Mesendoderm (in vitro differentiated cells): ENCODE measurements around the gene CMTR1.
"Not testable (repeated sequence)": the region's sequence is repeated elsewhere in the genome, so short reads cannot be mapped to it uniquely, and the experiment has no call there.

Source experiments
- DNase-seq: peaks from one replicate; pipeline ENCODE4 v3.0.0; 2013
- H2AK5ac ChIP-seq: 2 replicates; pipeline ENCODE4 v1.6.1; 2013; ENCODE audit warnings: low read length, inconsistent platforms
- H2BK120ac ChIP-seq: 2 replicates; pipeline ENCODE4 v1.6.1; 2013; ENCODE audit warnings: low read depth, mild to moderate bottlenecking, low read length, moderate library complexity, mixed read lengths
- H2BK15ac ChIP-seq: replicated peaks from 2 replicates; pipeline ENCODE4 v1.6.1; 2013; ENCODE audit warnings: low read depth, mild to moderate bottlenecking, moderate library complexity
- H2BK5ac ChIP-seq: 2 replicates; pipeline ENCODE4 v1.6.1; 2013; ENCODE audit warnings: low read length, inconsistent platforms
- H3K18ac ChIP-seq: 2 replicates; pipeline ENCODE4 v1.6.1; 2013; ENCODE audit warnings: mild to moderate bottlenecking, low read length, mixed read lengths
- H3K23ac ChIP-seq: one replicate; pipeline ENCODE4 v1.6.1; 2013; ENCODE audit warnings: low read length
- H3K27ac ChIP-seq: 2 replicates; pipeline ENCODE4 v1.5.1; 2013; ENCODE audit warnings: low read depth, mild to moderate bottlenecking, inconsistent platforms, low read length, moderate library complexity
- H3K27me3 ChIP-seq: 2 replicates; pipeline ENCODE4 v1.6.1; 2013; ENCODE audit warnings: low read length, control low read depth, mild to moderate bottlenecking, inconsistent platforms; ENCODE audit not compliant: insufficient read depth, poor library complexity
- H3K36me3 ChIP-seq: 2 replicates; pipeline ENCODE4 v1.6.1; 2013; ENCODE audit warnings: low read length, inconsistent platforms; ENCODE audit not compliant: control insufficient read depth, insufficient read depth
- H3K4ac ChIP-seq: one replicate; pipeline ENCODE4 v1.6.1; 2013; ENCODE audit warnings: low read depth, mild to moderate bottlenecking, low read length, moderate library complexity
- H3K4me1 ChIP-seq: 2 replicates; pipeline ENCODE4 v1.6.1; 2013; ENCODE audit warnings: low read depth, low read length, inconsistent platforms; ENCODE audit not compliant: control insufficient read depth
- H3K4me2 ChIP-seq: 2 replicates; pipeline ENCODE4 v1.6.1; 2013; ENCODE audit warnings: low read length
- H3K4me3 ChIP-seq: 2 replicates; pipeline ENCODE4 v1.5.1; 2013; ENCODE audit warnings: mild to moderate bottlenecking, low read length
- H3K56ac ChIP-seq: one replicate; pipeline ENCODE4 v1.6.1; 2013; ENCODE audit warnings: low read length
- H3K79me1 ChIP-seq: 2 replicates; pipeline ENCODE4 v1.6.1; 2013; ENCODE audit warnings: low read length, inconsistent platforms
- H3K79me2 ChIP-seq: 2 replicates; pipeline ENCODE4 v1.6.1; 2013; ENCODE audit warnings: mild to moderate bottlenecking, low read length; ENCODE audit not compliant: control insufficient read depth, insufficient read depth
- H3K9ac ChIP-seq: 2 replicates; pipeline ENCODE4 v1.6.1; 2013; ENCODE audit warnings: low read length, inconsistent platforms
- H4K5ac ChIP-seq: one replicate; pipeline ENCODE4 v1.6.1; 2013; ENCODE audit warnings: low read length
- H4K8ac ChIP-seq: one replicate; pipeline ENCODE4 v1.6.1; 2013; ENCODE audit warnings: low read depth, mild to moderate bottlenecking, control low read depth, low read length, moderate library complexity
- WGBS: extraction: QIAGEN DNeasy Blood & Tissue Kit; methylation state at CpG from one replicate; pipeline ENCODE4 v1.1.7; 2013; ENCODE audit warnings: low lambda C conversion rate, missing lambda C conversion rate; ENCODE audit not compliant: insufficient coverage; ENCODE audit errors: extremely low coverage; 5-methylcytosine and 5-hydroxymethylcytosine counted together

CMTR1 gene

DNA sequence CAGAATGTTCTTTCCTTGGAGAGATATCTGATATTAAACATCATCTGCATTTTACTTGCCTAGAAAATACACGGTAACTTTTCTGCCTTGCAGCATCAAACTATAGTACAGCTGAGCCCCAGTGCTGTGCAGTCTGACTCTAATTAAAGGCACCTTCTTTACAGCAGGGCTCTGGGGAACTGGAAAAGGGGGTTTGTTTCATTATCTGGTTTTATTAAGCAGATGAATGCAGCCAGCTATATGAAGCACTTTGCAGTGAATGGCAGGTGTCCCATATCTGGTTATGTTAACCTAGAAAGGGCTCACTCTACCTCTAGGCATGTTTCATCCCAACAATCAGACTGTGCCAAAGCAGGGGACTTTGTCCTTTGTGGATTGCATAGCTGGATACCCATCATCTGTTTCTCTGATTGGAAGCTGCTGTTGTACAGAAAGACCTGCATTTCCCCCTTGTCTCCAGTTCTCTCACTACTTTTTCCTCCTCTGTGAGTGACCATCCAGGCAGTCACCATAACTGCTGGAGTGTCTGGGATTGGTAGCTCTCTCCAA lies 39.6 kb upstream of the CMTR1 start:
- no peak overlapping the region for H3K4me2 ChIP-seq
- no peaks in the 10 kb centered on the region for H3K27me3 ChIP-seq
- no peak overlapping the region for H3K18ac ChIP-seq
- H3K56ac ChIP-seq: no peak overlapping the region
- H3K23ac ChIP-seq: no peak overlapping the region
- H3K4ac ChIP-seq: no peak overlapping the region
- H3K4me3 ChIP-seq: no peak overlapping the region
- no peak overlapping the region for H2BK15ac ChIP-seq
- H2AK5ac ChIP-seq: no peak overlapping the region
- H4K8ac ChIP-seq: no peak overlapping the region
- H2BK120ac ChIP-seq: no peak overlapping the region
- no peak for DNase-seq
- H3K4me1 ChIP-seq: no peaks in the 10 kb centered on the region
- H3K79me1 ChIP-seq: no peaks in the 10 kb centered on the region
- no peak overlapping the region for H3K9ac ChIP-seq
- no peaks in the 10 kb centered on the region for H3K36me3 ChIP-seq
- no peak overlapping the region for H4K5ac ChIP-seq
- H3K27ac ChIP-seq: no peak overlapping the region
- no CpG with 5 or more reads among the region's 1 CpG for WGBS
- H2BK5ac ChIP-seq: no peak overlapping the region
- H3K79me2 ChIP-seq: no peaks in the 10 kb centered on the region

DNA sequence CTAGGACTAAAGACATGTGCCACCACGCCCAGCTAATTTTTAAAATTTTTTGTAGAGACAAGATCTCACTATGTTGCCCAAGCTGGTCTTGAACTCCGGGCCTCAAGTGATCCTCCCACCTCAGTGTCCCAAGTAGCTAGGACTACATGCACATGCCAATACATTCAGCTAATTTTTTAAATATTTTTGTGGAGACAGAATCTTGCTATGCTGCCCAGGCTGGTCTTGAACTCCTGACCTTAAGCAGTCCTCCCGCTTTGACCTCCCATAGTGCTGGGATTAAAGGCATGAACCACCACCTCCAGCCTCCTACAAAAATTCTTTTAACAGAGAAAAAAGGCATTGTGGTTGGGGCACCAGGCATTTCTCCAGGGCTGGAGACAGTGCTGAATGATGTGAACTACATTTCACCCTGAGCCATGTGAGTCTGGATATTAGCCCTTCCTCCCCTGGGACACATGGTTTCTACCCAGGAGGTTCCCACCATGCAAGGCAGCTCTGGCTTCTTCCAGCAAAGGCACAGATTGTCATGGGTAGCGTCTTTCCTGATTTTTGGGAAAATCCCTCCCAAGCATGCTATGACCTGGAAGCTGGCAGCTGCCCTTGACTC lies 36.3 kb upstream of the CMTR1 start:
- no peak overlapping the region for H4K8ac ChIP-seq
- no peak overlapping the region for H2BK120ac ChIP-seq
- no peak overlapping the region for H3K4me3 ChIP-seq
- H3K79me2 ChIP-seq: no peaks in the 10 kb centered on the region
- H3K4ac ChIP-seq: no peak overlapping the region
- no peak overlapping the region for H3K56ac ChIP-seq
- no peak overlapping the region for H4K5ac ChIP-seq
- no peak overlapping the region for H2BK5ac ChIP-seq
- no peak overlapping the region for H3K18ac ChIP-seq
- H3K36me3 ChIP-seq: no peaks in the 10 kb centered on the region
- H3K27me3 ChIP-seq: no peaks in the 10 kb centered on the region
- no peaks in the 10 kb centered on the region for H3K79me1 ChIP-seq
- no peak for DNase-seq
- no peak overlapping the region for H2BK15ac ChIP-seq
- no peak overlapping the region for H3K9ac ChIP-seq
- no peak overlapping the region for H2AK5ac ChIP-seq
- H3K4me2 ChIP-seq: no peak overlapping the region
- H3K4me1 ChIP-seq: no peaks in the 10 kb centered on the region
- no peak overlapping the region for H3K27ac ChIP-seq
- no CpG with 5 or more reads among the region's 4 CpGs for WGBS
- no peak overlapping the region for H3K23ac ChIP-seq

DNA sequence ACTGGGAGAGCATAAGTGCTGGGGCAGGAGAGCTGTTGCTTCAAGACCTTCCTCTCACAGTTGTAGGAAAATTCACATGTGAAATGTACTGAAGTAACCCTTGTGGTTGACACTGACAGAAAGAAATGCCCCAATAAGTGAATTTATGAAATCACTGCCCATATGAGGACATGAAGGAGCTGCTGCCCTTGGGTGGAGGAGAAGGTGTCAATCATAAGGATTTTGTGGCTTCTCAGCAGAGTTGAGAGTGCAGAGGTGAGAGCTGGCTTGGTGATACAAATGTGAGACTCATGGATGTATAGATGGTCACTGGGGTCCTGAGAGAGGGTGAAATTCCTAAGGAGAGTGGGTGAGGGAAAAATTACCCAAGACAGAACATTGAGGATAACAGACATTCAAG lies 33.9 kb upstream of the CMTR1 start:
- H3K79me2 ChIP-seq: no peaks in the 10 kb centered on the region
- no peak for DNase-seq

DNA sequence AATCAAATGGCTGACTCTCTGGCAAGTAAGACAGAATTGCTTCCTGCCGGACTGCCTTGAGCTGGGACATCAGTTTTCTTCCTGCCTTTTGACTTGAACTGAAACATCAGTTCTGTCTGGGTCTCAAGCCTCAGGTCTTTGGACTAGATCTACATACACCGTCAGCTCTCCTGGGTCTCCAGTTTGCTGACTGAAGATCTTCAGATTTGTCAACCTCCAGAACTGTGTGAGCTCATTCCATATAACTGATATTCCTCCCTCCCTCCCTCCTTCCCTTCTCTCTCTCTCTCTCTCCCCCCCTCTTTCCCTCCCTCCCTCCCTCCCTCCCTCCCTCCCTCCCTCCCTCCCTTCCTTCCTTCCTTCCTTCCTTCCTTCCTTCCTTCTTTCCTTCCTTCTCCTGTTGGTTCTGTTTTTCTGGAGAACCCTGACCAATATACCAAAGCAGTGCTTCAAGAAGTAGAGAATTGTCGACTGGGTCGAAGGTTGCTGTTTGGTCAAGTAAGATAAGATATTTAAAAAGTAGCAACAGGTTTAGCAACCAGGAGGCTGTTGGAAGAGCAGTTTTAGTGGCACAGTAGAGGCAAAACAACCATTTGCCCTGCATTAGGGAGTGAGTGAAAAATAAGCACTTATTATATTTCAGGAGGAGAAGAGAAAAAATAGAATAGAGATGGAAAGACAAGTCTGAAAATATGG lies 33.1 kb upstream of the CMTR1 start:
- H3K79me1 ChIP-seq: no peaks in the 10 kb centered on the region
- H3K56ac ChIP-seq: no peak overlapping the region
- H2BK15ac ChIP-seq: no peak overlapping the region
- H3K4me3 ChIP-seq: no peak overlapping the region
- H3K9ac ChIP-seq: no peak overlapping the region
- WGBS: no CpG with 5 or more reads among the region's 4 CpGs
- H2BK5ac ChIP-seq: no peak overlapping the region
- no peaks in the 10 kb centered on the region for H3K4me1 ChIP-seq
- no peak overlapping the region for H3K23ac ChIP-seq
- no peak overlapping the region for H2BK120ac ChIP-seq
- no peak overlapping the region for H3K18ac ChIP-seq
- no peak overlapping the region for H4K8ac ChIP-seq
- DNase-seq: no peak
- H2AK5ac ChIP-seq: no peak overlapping the region
- no peak overlapping the region for H3K4me2 ChIP-seq
- H3K36me3 ChIP-seq: no peaks in the 10 kb centered on the region
- no peaks in the 10 kb centered on the region for H3K79me2 ChIP-seq
- no peaks in the 10 kb centered on the region for H3K27me3 ChIP-seq
- no peak overlapping the region for H3K4ac ChIP-seq
- H4K5ac ChIP-seq: no peak overlapping the region
- no peak overlapping the region for H3K27ac ChIP-seq

More for the DNA sequence above, 33.9 kb upstream of the CMTR1 start:
- Histone ChIP-seq H2BK120ac (no peak overlapping the region), H2AK5ac (no peak overlapping the region), H3K27me3 (no peaks in the 10 kb centered on the region), H3K4me3 (no peak overlapping the region), H3K9ac (no peak overlapping the region), H4K8ac (no peak overlapping the region), H3K4me1 (no peaks in the 10 kb centered on the region), H2BK5ac (no peak overlapping the region), H2BK15ac (no peak overlapping the region), H3K27ac (no peak overlapping the region), H3K4ac (no peak overlapping the region), H3K79me1 (no peaks in the 10 kb centered on the region), H3K56ac (no peak overlapping the region), H3K4me2 (no peak overlapping the region), H4K5ac (no peak overlapping the region), H3K23ac (no peak overlapping the region), H3K18ac (no peak overlapping the region), H3K36me3 (no peaks in the 10 kb centered on the region)

DNA sequence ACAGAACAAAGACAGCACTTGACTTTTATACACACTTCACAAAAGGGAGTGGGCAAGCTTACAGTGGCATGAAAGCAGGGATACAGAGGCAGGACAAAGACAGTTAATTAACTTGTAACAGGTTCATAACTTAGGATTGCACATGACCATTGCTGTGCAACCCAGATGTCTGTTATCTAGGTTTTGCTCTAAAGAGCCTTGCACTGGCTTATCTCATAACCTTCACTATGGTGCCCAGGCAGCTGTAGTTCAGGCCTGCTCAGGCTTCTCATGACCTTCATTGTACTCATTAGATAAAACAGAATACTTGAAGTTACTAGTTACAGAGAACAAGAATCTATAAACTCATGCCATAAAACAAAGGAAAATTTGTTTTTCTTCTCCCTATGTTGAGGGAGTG lies 31.4 kb upstream of the CMTR1 start:
- H3K36me3 ChIP-seq, H2BK15ac ChIP-seq, H2BK5ac ChIP-seq, H4K5ac ChIP-seq, H3K27me3 ChIP-seq, H3K27ac ChIP-seq, H2BK120ac ChIP-seq, H3K4ac ChIP-seq, H3K79me2 ChIP-seq, H2AK5ac ChIP-seq, H3K4me3 ChIP-seq, H3K18ac ChIP-seq, H3K79me1 ChIP-seq, H3K56ac ChIP-seq, H4K8ac ChIP-seq, H3K23ac ChIP-seq, H3K9ac ChIP-seq, H3K4me2 ChIP-seq, DNase-seq, H3K4me1 ChIP-seq: not testable (repeated sequence)
